Measurements from ENCODE around the gene SGMS2.

DNA sequence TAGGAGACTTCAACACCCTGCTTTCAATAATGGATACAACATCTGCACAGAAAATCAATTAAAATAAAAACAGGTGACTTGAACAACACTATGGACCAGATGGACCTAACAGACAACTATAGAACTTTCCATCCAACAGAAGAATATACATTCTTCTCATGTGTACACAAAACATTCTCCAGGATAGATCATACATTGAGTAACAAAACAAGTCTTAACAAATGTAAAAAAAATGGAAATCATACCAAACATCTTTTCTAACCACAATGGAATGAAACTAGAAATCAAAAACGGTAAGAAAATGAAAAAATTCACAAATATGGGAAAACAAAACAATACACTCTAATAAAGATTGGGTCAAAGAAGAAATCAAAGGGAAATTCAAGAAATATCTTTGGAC, 131.3 kb downstream of the SGMS2 start:
- TF ChIP-seq CTBP1 (IDR thresholded peaks at IDR 0.05; ENCODE audit: borderline replicate concordance), result no peak
- no peak for TF ChIP-seq FOXM1 (IDR thresholded peaks at IDR 0.05; ENCODE audit: borderline replicate concordance)
- no peak for TF ChIP-seq SP1 (IDR thresholded peaks at IDR 0.05)
- no peak for TF ChIP-seq ZNF384 (IDR thresholded peaks at IDR 0.05)
- TF ChIP-seq LEF1 (IDR thresholded peaks at IDR 0.05; ENCODE audit: borderline replicate concordance), result no peak
- TF ChIP-seq FOXK2 (IDR thresholded peaks at IDR 0.05), result no peak
- no peak for TF ChIP-seq HDGF (IDR thresholded peaks at IDR 0.05; ENCODE audit: borderline replicate concordance)
- no peak for TF ChIP-seq SUZ12 (IDR thresholded peaks at IDR 0.05)
- TF ChIP-seq ARNT (IDR thresholded peaks at IDR 0.05), result no peak
- no peak for TF ChIP-seq BHLHE40 (IDR thresholded peaks at IDR 0.05; ENCODE audit: borderline replicate concordance)
- no peak for TF ChIP-seq FOXA1 (IDR thresholded peaks at IDR 0.05)
- no peak for TF ChIP-seq ELF4 (IDR thresholded peaks at IDR 0.05)
- no peak for TF ChIP-seq L3MBTL2 (conservative IDR thresholded peaks at IDR 0.05)
- no peak for TF ChIP-seq TARDBP (IDR thresholded peaks at IDR 0.05)

Data from HEK293T (cell line).